HepG2 (cell line): Measurements from ENCODE around the gene RWDD2A. TPM values are rescaled to one million over a fixed set of nuclear protein-coding genes. Genes with fewer than 3 reads are reported as not detected.

Experiments
- ATAC-seq: fragments of 200-7000 bp; cut with Tn5 transposase; 3 replicates; pipeline ENCODE4 v1.9.1; 2020; ENCODE audit warnings: mild to moderate bottlenecking, moderate library complexity
- Bru-seq: library from RNA; stranded (reverse); fragments of 400-500 nt; gene quantifications from one replicate; lab custom pipeline; 2021; lab: Mats Ljungman, UMichigan
- BruChase-seq, 2 experiments: library from RNA; stranded (reverse); fragments of 400-500 nt; gene quantifications; one replicate each; lab custom pipeline; 2021; lab: Mats Ljungman, UMichigan
- BruUV-seq: library from RNA; stranded (reverse); fragments of 400-500 nt; replicated peaks from 2 replicates; lab custom pipeline; 2021; lab: Mats Ljungman, UMichigan
- CTCF ChIA-PET: fragments of 300-600 bp; formaldehyde crosslinking; extraction: SDS; loops from one replicate; lab custom pipeline; 2021; ENCODE audit warnings: low total read pairs, inconsistent platforms, low intra/inter-chr PET ratio; lab: Yijun Ruan, JAX
- POLR2A ChIA-PET: fragments of 350-600 bp; sonication (Branson Sonifier 250); formaldehyde crosslinking; loops from one replicate; lab custom pipeline; 2020; ENCODE audit warnings: antibody characterized with exemption, inconsistent platforms; lab: Yijun Ruan, JAX
- DNase-seq: peaks from one replicate; pipeline ENCODE4 v3.0.0-alpha.2; 2015; ENCODE audit warnings: low spot score
- FAIRE-seq: peaks from 3 replicates; lab custom pipeline; 2011; peaks lifted over from hg19 to GRCh38; lab: Jason Lieb, UNC
- H2AFZ ChIP-seq: one replicate; pipeline ENCODE4 v1.6.1; 2011; ENCODE audit warnings: low read length, inconsistent platforms
- H3K27ac ChIP-seq: fragments of 300-600 bp; 3 replicates; pipeline ENCODE4 v1.8.0; 2011; ENCODE audit warnings: mixed run types, mild to moderate bottlenecking, mixed read lengths, low read length, inconsistent platforms; ENCODE audit not compliant: insufficient read depth; ENCODE audit errors: extremely low read length
- H3K27me3 ChIP-seq, 2 experiments: fragments of 200-600 bp in 1 of 2; 2 replicates in 1 of 2; 3 replicates in 1 of 2; pipeline versions ENCODE4 v1.6.0 to v1.8.0; 2011; ENCODE audit warnings: low read length in 2 of 2, mild to moderate bottlenecking in 2 of 2, moderate library complexity in 2 of 2, inconsistent platforms in 1 of 2; ENCODE audit not compliant: insufficient read depth in 2 of 2, control insufficient read depth in 1 of 2
- H3K36me3 ChIP-seq, 2 experiments: fragments of 200-600 bp in 1 of 2; replicated peaks in 1 of 2; 2 replicates in 1 of 2; 3 replicates in 1 of 2; pipeline versions ENCODE4 v1.5.1 to v1.8.0; 2011; ENCODE audit warnings: low read length in 2 of 2, inconsistent platforms in 1 of 2; ENCODE audit not compliant: insufficient read depth in 2 of 2, control insufficient read depth in 1 of 2
- H3K4me1 ChIP-seq: 2 replicates; pipeline ENCODE4 v1.5.1; 2012; ENCODE audit warnings: low read length, inconsistent platforms; ENCODE audit not compliant: insufficient read depth
- H3K4me2 ChIP-seq: 2 replicates; pipeline ENCODE4 v1.6.0; 2011; ENCODE audit warnings: low read depth, low read length, inconsistent platforms
- H3K4me3 ChIP-seq, 3 experiments: fragments of 200-600 bp in 1 of 3; sonication (generic), shearing (Covaris generic) in 1 of 3; replicated peaks in 1 of 3; 2 replicates each; pipeline ENCODE4 v1.5.1; 2011 to 2016; ENCODE audit warnings: low read length in 3 of 3, inconsistent platforms in 2 of 3, low read depth in 2 of 3, mild to moderate bottlenecking in 2 of 3, control low read depth in 1 of 3, mixed read lengths in 1 of 3; ENCODE audit not compliant: insufficient read depth in 1 of 3
- H3K79me2 ChIP-seq: one replicate; pipeline ENCODE4 v1.6.1; 2011; ENCODE audit warnings: low read length, inconsistent platforms; ENCODE audit not compliant: insufficient read depth
- H3K9ac ChIP-seq: 2 replicates; pipeline ENCODE4 v1.6.0; 2011; ENCODE audit warnings: mild to moderate bottlenecking, low read depth, low read length, inconsistent platforms; ENCODE audit not compliant: insufficient read depth
- H3K9me3 ChIP-seq: 2 replicates; pipeline ENCODE4 v1.5.1; 2012; ENCODE audit warnings: mild to moderate bottlenecking, low read length
- H4K20me1 ChIP-seq: 2 replicates; pipeline ENCODE4 v1.6.0; 2011; ENCODE audit warnings: inconsistent platforms, mild to moderate bottlenecking, low read length, moderate library complexity; ENCODE audit not compliant: insufficient read depth
- FIP1L1 ChIP-seq: fragments of 200-400 bp; formaldehyde crosslinking; IDR thresholded peaks from 2 replicates; pipeline ENCODE4 v1.6.1; 2018; ENCODE audit warnings: low read depth, mild to moderate bottlenecking, low read length, moderate library complexity, borderline replicate concordance; ENCODE audit not compliant: insufficient read depth
- HDAC2 ChIP-seq: sonication (generic); formaldehyde crosslinking; IDR thresholded peaks from 2 replicates; pipeline ENCODE4 v1.4.0; 2020; ENCODE audit warnings: missing genetic modification reagents
- HOXA9 ChIP-seq: sonication (generic); formaldehyde crosslinking; IDR thresholded peaks from 2 replicates; pipeline ENCODE4 v1.8.1; 2022; ENCODE audit warnings: missing genetic modification reagents, mild to moderate bottlenecking, moderate library complexity, borderline replicate concordance
- NFYB ChIP-seq: sonication (generic); formaldehyde crosslinking; IDR thresholded peaks from 2 replicates; pipeline ENCODE4 v1.4.0; 2020; ENCODE audit warnings: missing genetic modification reagents
- PHF8 ChIP-seq: sonication (generic); formaldehyde crosslinking; IDR thresholded peaks from 2 replicates; pipeline ENCODE4 v1.5.0; 2020; ENCODE audit warnings: missing genetic modification reagents
- WGBS: methylation state at CpG from one replicate; pipeline ENCODE4 v1.1.6; 2017; ENCODE audit warnings: low lambda C conversion rate; 5-methylcytosine and 5-hydroxymethylcytosine counted together
- in situ Hi-C: cut with HindIII; loops from 2 replicates; pipeline ENCODE4 v1.10.0; 2017; ENCODE audit warnings: low pct_unique_long_range_greater_than_20kb; ENCODE audit not compliant: extremely low pct_ligation_motif_present
- intact Hi-C: fragments of 100-400 bp; cut with micrococcal nuclease; formaldehyde crosslinking; loops from one replicate; pipeline ENCODE4 v1.10.0; 2022; ENCODE audit not compliant: unreplicated experiment
- long read RNA-seq, 2 experiments: library from RNA in 1 of 2; library from polyadenylated mRNA in 1 of 2; stranded (forward) in 1 of 2; unstranded in 1 of 2; transcript quantifications; one replicate each; pipeline ENCODE4 v2.0.0, GENCODE V29; 2019 to 2022
- polyA minus RNA-seq, 3 experiments: library from RNA; depleted of rRNA, polyadenylated mRNA; stranded (reverse); fragments of >200 nt; gene quantifications; 2 replicates each; pipeline ENCODE4 v1.2.3, GENCODE V29; 2011; ENCODE audit warnings: low replicate concordance in 1 of 3
- polyA plus RNA-seq, 8 experiments: library from polyadenylated mRNA; depleted of rRNA in 3 of 8; stranded (reverse) in 7 of 8; unstranded in 1 of 8; fragments of >200 nt; fragmentation: Illumina TruSeq in 4 of 8; extraction: Trizol in 4 of 8; gene quantifications; 2 replicates each; pipeline versions ENCODE4 v1.2.1 to v1.2.3, GENCODE V29; 2011 to 2016; ENCODE audit warnings: low read depth in 4 of 8, missing spikeins in 1 of 8, mixed read lengths in 1 of 8; ENCODE audit not compliant: insufficient read depth in 1 of 8
- total RNA-seq, 5 experiments: library from RNA; depleted of rRNA; stranded (reverse); fragments of >200 nt; fragmentation: Illumina TruSeq; extraction: Trizol; gene quantifications; 2 replicates each; pipeline ENCODE4 v1.2.3, GENCODE V29; 2016; ENCODE audit warnings: low read depth in 1 of 5
- TF ChIP-seq, protein P1 (sequence below): IDR thresholded peaks from 2 replicates; pipeline ENCODE4 v1.6.1; 2016
- TF ChIP-seq, protein P2 (sequence below): IDR thresholded peaks from 2 replicates; pipeline ENCODE4 v1.6.1; 2016; ENCODE audit warnings: low read depth, control low read depth
- TF ChIP-seq, protein P3 (sequence below): sonication (generic); formaldehyde crosslinking; IDR thresholded peaks from 2 replicates; pipeline ENCODE4 v1.8.0; 2022; ENCODE audit warnings: mild to moderate bottlenecking, missing genetic modification reagents

The RWDD2A gene
- total RNA-seq (2016; rRNA removed; fragmentation: Illumina TruSeq; extraction: Trizol) = 5.3 and 6.9 TPM in 2 replicates
- 0.88 and 0.91 TPM in 2 replicates for total RNA-seq (2016; cell fraction: cytosol; rRNA removed; fragmentation: Illumina TruSeq; extraction: Trizol; ENCODE audit: low read depth)
- 5.5 and 6.4 TPM in 2 replicates for total RNA-seq (2016; cell fraction: insoluble cytoplasmic fraction; rRNA removed; fragmentation: Illumina TruSeq; extraction: Trizol)
- total RNA-seq (2016; cell fraction: membrane; rRNA removed; fragmentation: Illumina TruSeq; extraction: Trizol) = 2.4 and 2.8 TPM in 2 replicates
- total RNA-seq (2016; cell fraction: nucleus; rRNA removed; fragmentation: Illumina TruSeq; extraction: Trizol) = 6.0 and 6.7 TPM in 2 replicates
- 6.6 and 8.1 TPM in 2 replicates for polyA plus RNA-seq (2011; rRNA removed)
- 3.2 and 4.4 TPM in 2 replicates for polyA plus RNA-seq (2011; cell fraction: cytosol; rRNA removed)
- polyA plus RNA-seq (2011; cell fraction: nucleus; rRNA removed) = 6.2 and 8.4 TPM in 2 replicates
- 4.9 and 6.6 TPM in 2 replicates for polyA plus RNA-seq (2012)
- polyA plus RNA-seq (2016; cell fraction: cytosol; fragmentation: Illumina TruSeq; extraction: Trizol; ENCODE audit: low read depth) = 0.54 and 0.61 TPM in 2 replicates
- polyA plus RNA-seq (2016; cell fraction: insoluble cytoplasmic fraction; fragmentation: Illumina TruSeq; extraction: Trizol; ENCODE audit: low read depth) = 6.4 and 6.8 TPM in 2 replicates
- polyA plus RNA-seq (2016; cell fraction: membrane; fragmentation: Illumina TruSeq; extraction: Trizol; ENCODE audit: low read depth) = 1.6 and 1.8 TPM in 2 replicates
- 9.3 and 10.3 TPM in 2 replicates for polyA plus RNA-seq (2016; cell fraction: nucleus; fragmentation: Illumina TruSeq; extraction: Trizol; ENCODE audit: insufficient read depth, low read depth)
- 2.8 and 4.8 TPM in 2 replicates for polyA minus RNA-seq (2011; rRNA and poly(A)+ RNA removed; ENCODE audit: low replicate concordance)
- polyA minus RNA-seq (2011; cell fraction: cytosol; rRNA and poly(A)+ RNA removed) = 2.6 and 3.1 TPM in 2 replicates
- 13.5 and 14.2 TPM in 2 replicates for polyA minus RNA-seq (2011; cell fraction: nucleus; rRNA and poly(A)+ RNA removed)
- Bru-seq, nascent RNA = percentile 88 among the genes with signal in this experiment
- percentile 74 among the genes with signal in this experiment for BruChase-seq, experiment 1, labeled RNA remaining after a 6-hour chase
- percentile 90 among the genes with signal in this experiment for BruChase-seq, experiment 2, labeled RNA remaining after a 2-hour chase
- long read RNA-seq, experiment 1, transcript RWDD2A-201 (3 exons, 3,744 nt) = major isoform, 14 of 24 reads
- long read RNA-seq, experiment 1, partial matches to known transcripts = 3 of 24 reads
- long read RNA-seq, experiment 1, other reads (novel, unspliced or antisense) = 7 of 24 reads
- long read RNA-seq, experiment 2, partial matches to known transcripts = 0 of 15 reads
- long read RNA-seq, experiment 2, other reads (novel, unspliced or antisense) = 12 of 15 reads

DNA sequence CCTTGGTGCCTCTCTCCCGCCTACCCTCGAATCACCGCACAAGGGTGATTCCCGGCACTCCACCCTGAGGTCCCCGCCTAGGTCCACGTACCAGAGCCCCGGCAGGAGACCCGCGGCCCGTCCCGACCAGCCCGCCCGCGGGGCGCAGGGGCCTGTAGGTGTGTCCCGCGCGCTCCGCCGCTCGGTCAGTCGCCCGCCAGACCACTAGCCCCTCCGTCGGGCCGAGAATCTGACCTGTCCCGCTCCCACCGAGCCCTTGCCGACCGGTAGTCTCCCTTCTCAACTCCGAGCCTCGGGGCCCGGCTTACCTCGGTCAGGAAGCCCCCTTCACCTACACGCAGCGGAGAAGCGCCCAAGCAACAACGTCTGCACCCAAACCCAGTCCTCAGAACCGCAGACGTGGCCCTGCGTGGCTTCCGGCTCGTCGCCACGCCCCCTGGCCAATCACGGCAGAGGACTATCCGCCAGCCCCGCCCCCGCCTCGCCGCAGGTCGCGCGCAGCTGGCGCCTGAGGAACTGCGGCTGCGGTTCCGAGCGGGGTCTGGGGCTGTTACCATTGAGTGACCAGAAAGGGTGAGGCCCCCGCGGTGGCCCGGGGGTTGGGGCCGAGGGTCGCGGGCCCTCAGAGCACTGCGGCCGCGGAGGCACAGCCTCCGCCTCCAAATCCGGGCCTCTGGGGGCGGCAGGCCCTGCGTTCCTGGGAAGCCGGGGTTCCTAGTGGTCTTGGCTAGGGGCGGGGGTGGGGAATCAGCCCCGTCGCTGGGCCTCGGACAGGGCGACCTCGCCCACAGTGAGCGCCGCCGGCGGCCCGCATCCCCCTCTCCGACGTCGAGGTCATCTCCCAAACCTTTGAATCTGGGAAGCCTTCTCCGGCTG is at the start of gene RWDD2A, which contains the start of gene PGM3:
TSS of gene RWDD2A (plus strand) at position 487 of the 876 bp plus-strand sequence. CDS start 1,095 bp downstream, outside the sequence.
TSS of gene PGM3 (minus strand) at position 395 of the 876 bp plus-strand sequence. CDS start 2,253 bp downstream, outside the sequence.
- peaks cover 54% of the 10 kb centered on the region for H3K79me2 ChIP-seq
- no TSS peak for BruUV-seq
- no peak within 1 kb of the TSS for H2AFZ ChIP-seq
- TF ChIP-seq NFYB (peak; percentile 76), HDAC2 (CRISPR knock-in tag) (peak; percentile 19; the same call in 1 of the 2 replicates), HOXA9 (CRISPR knock-in tag) (no peak), PHF8 (CRISPR knock-in tag) (peak; percentile 98), FIP1L1 (no peak; the same call in 1 of the 2 replicates)
- TF ChIP-seq, protein P1, sequence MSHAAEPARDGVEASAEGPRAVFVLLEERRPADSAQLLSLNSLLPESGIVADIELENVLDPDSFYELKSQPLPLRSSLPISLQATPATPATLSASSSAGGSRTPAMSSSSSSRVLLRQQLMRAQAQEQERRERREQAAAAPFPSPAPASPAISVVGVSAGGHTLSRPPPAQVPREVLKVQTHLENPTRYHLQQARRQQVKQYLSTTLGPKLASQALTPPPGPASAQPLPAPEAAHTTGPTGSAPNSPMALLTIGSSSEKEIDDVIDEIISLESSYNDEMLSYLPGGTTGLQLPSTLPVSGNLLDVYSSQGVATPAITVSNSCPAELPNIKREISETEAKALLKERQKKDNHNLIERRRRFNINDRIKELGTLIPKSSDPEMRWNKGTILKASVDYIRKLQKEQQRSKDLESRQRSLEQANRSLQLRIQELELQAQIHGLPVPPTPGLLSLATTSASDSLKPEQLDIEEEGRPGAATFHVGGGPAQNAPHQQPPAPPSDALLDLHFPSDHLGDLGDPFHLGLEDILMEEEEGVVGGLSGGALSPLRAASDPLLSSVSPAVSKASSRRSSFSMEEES = peak; percentile 42; the same call in 1 of the 2 replicates
- TF ChIP-seq, protein P2, sequence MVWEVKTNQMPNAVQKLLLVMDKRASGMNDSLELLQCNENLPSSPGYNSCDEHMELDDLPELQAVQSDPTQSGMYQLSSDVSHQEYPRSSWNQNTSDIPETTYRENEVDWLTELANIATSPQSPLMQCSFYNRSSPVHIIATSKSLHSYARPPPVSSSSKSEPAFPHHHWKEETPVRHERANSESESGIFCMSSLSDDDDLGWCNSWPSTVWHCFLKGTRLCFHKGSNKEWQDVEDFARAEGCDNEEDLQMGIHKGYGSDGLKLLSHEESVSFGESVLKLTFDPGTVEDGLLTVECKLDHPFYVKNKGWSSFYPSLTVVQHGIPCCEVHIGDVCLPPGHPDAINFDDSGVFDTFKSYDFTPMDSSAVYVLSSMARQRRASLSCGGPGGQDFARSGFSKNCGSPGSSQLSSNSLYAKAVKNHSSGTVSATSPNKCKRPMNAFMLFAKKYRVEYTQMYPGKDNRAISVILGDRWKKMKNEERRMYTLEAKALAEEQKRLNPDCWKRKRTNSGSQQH (CRISPR knock-in tag) = no peak
- TF ChIP-seq, protein P3, sequence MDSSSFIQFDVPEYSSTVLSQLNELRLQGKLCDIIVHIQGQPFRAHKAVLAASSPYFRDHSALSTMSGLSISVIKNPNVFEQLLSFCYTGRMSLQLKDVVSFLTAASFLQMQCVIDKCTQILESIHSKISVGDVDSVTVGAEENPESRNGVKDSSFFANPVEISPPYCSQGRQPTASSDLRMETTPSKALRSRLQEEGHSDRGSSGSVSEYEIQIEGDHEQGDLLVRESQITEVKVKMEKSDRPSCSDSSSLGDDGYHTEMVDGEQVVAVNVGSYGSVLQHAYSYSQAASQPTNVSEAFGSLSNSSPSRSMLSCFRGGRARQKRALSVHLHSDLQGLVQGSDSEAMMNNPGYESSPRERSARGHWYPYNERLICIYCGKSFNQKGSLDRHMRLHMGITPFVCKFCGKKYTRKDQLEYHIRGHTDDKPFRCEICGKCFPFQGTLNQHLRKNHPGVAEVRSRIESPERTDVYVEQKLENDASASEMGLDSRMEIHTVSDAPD (CRISPR knock-in tag) = no peak; the same call in 1 of the 2 replicates

More for the DNA sequence above, at the start of gene RWDD2A, which contains the start of gene PGM3:
- ChIA-PET POLR2A (interaction anchor here (0.6 to 2.7 kb wide), 5 partner anchors 9 to 945 kb away, joined by 3 to 7 read pairs (median 5); partner anchors contain the start of genes DOP1A, IBTK and UBE3D), CTCF (no interaction called here)
- Histone ChIP-seq H3K36me3 (peaks cover 8 to 36% of the 10 kb centered on the region in 2 experiments), H4K20me1 (peaks cover 34% of the 10 kb centered on the region), H3K4me2 (peak within 1 kb of the TSS; percentile 97), H3K27me3 (no peaks in the 10 kb centered on the region; a peak in 1 of 5 replicates), H3K9ac (peak within 1 kb of the TSS; percentile 98), H3K4me3 (peak within 1 kb of the TSS; percentile 90 to 98 (median 97)), H3K4me1 (peaks cover 45% of the 10 kb centered on the region), H3K9me3 (no peaks in the 10 kb centered on the region), H3K27ac (peak within 1 kb of the TSS; percentile 95)
- ATAC-seq (peak; percentile 95), DNase-seq (peak; percentile 84), FAIRE-seq (peak; percentile 59)
- in situ Hi-C loops = loop anchor here (25.0 kb wide), 1 partner anchor 956 kb away; the partner anchor contains the start of gene IBTK
- 0% methylated on average over 23 of the region's 88 CpGs for WGBS
- intact Hi-C loops = loop anchor here (1.0 to 5.0 kb wide), 4 partner anchors 22 to 946 kb away; partner anchors contain the start of genes DOP1A and IBTK
